ENCODE results near the gene ALPL. TPM values are rescaled to one million over a fixed set of nuclear protein-coding genes. Genes with fewer than 3 reads are reported as not detected.

The ALPL gene
- total RNA-seq, 1 donor from 2014 or later, result 1.0 TPM

- H3K4me3 ChIP-seq (ENCODE audit: low read length in 3 of 3), result no peak overlapping the region
- H3K27me3 ChIP-seq (ENCODE audit: control insufficient read depth in 3 of 3, insufficient read depth in 3 of 3, low read length in 3 of 3), result peaks cover 14 to 45% (median 32%) of the 10 kb centered on the region in 3 donors
- H3K9ac ChIP-seq (ENCODE audit: low read depth in 1 of 3, low read length in 3 of 3), result no peak overlapping the region
- H3K9me3 ChIP-seq (ENCODE audit: control insufficient read depth in 3 of 3, low read length in 3 of 3), result no peaks in the 10 kb centered on the region
- no peak overlapping the region for H3K27ac ChIP-seq (ENCODE audit: low read depth, low read length)
- no peaks in the 10 kb centered on the region for H3K4me1 ChIP-seq (ENCODE audit: control insufficient read depth in 3 of 3, insufficient read depth in 3 of 3, low read length in 3 of 3)
- H3K36me3 ChIP-seq (ENCODE audit: control insufficient read depth in 3 of 3, insufficient read depth in 3 of 3, low read length in 3 of 3), result no peaks in the 10 kb centered on the region
These were observed 94.2 kb downstream of the ALPL start for GRCh38 chr1:21603177-21604138.

GRCh38 chr1:21604208-21604957 is 95.2 kb downstream of the ALPL start:
- H3K9ac ChIP-seq (ENCODE audit: low read depth in 1 of 3, low read length in 3 of 3), result no peak overlapping the region

GRCh38 chr1:21605012-21605715 is 95.9 kb downstream of the ALPL start:
- Histone ChIP-seq H3K4me3 (ENCODE audit: low read length in 3 of 3) (no peak overlapping the region), H3K9ac (ENCODE audit: low read depth in 1 of 3, low read length in 3 of 3) (no peak overlapping the region), H3K27me3 (ENCODE audit: control insufficient read depth in 3 of 3, insufficient read depth in 3 of 3, low read length in 3 of 3) (peaks cover 14 to 33% (median 20%) of the 10 kb centered on the region in 3 donors), H3K9me3 (ENCODE audit: control insufficient read depth in 3 of 3, low read length in 3 of 3) (no peaks in the 10 kb centered on the region), H3K36me3 (ENCODE audit: control insufficient read depth in 3 of 3, insufficient read depth in 3 of 3, low read length in 3 of 3) (no peaks in the 10 kb centered on the region), H3K4me1 (ENCODE audit: control insufficient read depth in 3 of 3, insufficient read depth in 3 of 3, low read length in 3 of 3) (no peaks in the 10 kb centered on the region), H3K27ac (ENCODE audit: low read depth, low read length) (no peak overlapping the region)

More at GRCh38 chr1:21604208-21604957, 95.2 kb downstream of the ALPL start:
- H3K4me3 ChIP-seq (ENCODE audit: low read length in 3 of 3), result no peak overlapping the region
- H3K27me3 ChIP-seq (ENCODE audit: control insufficient read depth in 3 of 3, insufficient read depth in 3 of 3, low read length in 3 of 3), result peaks cover 14 to 36% (median 26%) of the 10 kb centered on the region in 3 donors
- H3K4me1 ChIP-seq (ENCODE audit: control insufficient read depth in 3 of 3, insufficient read depth in 3 of 3, low read length in 3 of 3), result no peaks in the 10 kb centered on the region
- no peaks in the 10 kb centered on the region for H3K36me3 ChIP-seq (ENCODE audit: control insufficient read depth in 3 of 3, insufficient read depth in 3 of 3, low read length in 3 of 3)
- H3K27ac ChIP-seq (ENCODE audit: low read depth, low read length), result no peak overlapping the region
- H3K9me3 ChIP-seq (ENCODE audit: control insufficient read depth in 3 of 3, low read length in 3 of 3), result no peaks in the 10 kb centered on the region

- H3K9me3 ChIP-seq (ENCODE audit: control insufficient read depth in 3 of 3, low read length in 3 of 3), result no peaks in the 10 kb centered on the region
These were observed 96.9 kb downstream of the ALPL start for GRCh38 chr1:21605964-21606705.

GRCh38 chr1:21607549-21608529 is 98.6 kb downstream of the ALPL start:
- H3K9me3 ChIP-seq (ENCODE audit: control insufficient read depth in 3 of 3, low read length in 3 of 3), result no peaks in the 10 kb centered on the region
- H3K36me3 ChIP-seq (ENCODE audit: control insufficient read depth in 3 of 3, insufficient read depth in 3 of 3, low read length in 3 of 3), result no peaks in the 10 kb centered on the region
- H3K9ac ChIP-seq (ENCODE audit: low read depth in 1 of 3, low read length in 3 of 3), result no peak overlapping the region
- H3K4me3 ChIP-seq (ENCODE audit: low read length in 3 of 3), result no peak overlapping the region
- H3K27me3 ChIP-seq (ENCODE audit: control insufficient read depth in 3 of 3, insufficient read depth in 3 of 3, low read length in 3 of 3), result peaks cover 5 to 27% (median 10%) of the 10 kb centered on the region in 3 donors
- no peaks in the 10 kb centered on the region for H3K4me1 ChIP-seq (ENCODE audit: control insufficient read depth in 3 of 3, insufficient read depth in 3 of 3, low read length in 3 of 3)
- no peak overlapping the region for H3K27ac ChIP-seq (ENCODE audit: low read depth, low read length)

More at GRCh38 chr1:21605964-21606705, 96.9 kb downstream of the ALPL start:
- no peaks in the 10 kb centered on the region for H3K4me1 ChIP-seq (ENCODE audit: control insufficient read depth in 3 of 3, insufficient read depth in 3 of 3, low read length in 3 of 3)
- H3K27me3 ChIP-seq (ENCODE audit: control insufficient read depth in 3 of 3, insufficient read depth in 3 of 3, low read length in 3 of 3), result peaks cover 14 to 32% (median 19%) of the 10 kb centered on the region in 3 donors
- H3K4me3 ChIP-seq (ENCODE audit: low read length in 3 of 3), result no peak overlapping the region
- no peak overlapping the region for H3K9ac ChIP-seq (ENCODE audit: low read depth in 1 of 3, low read length in 3 of 3)
- no peak overlapping the region for H3K27ac ChIP-seq (ENCODE audit: low read depth, low read length)
- H3K36me3 ChIP-seq (ENCODE audit: control insufficient read depth in 3 of 3, insufficient read depth in 3 of 3, low read length in 3 of 3), result no peaks in the 10 kb centered on the region

GRCh38 chr1:21608798-21609197 is 99.6 kb downstream of the ALPL start:
- Histone ChIP-seq H3K9ac (ENCODE audit: low read depth in 1 of 3, low read length in 3 of 3) (no peak overlapping the region), H3K36me3 (ENCODE audit: control insufficient read depth in 3 of 3, insufficient read depth in 3 of 3, low read length in 3 of 3) (no peaks in the 10 kb centered on the region), H3K27me3 (ENCODE audit: control insufficient read depth in 3 of 3, insufficient read depth in 3 of 3, low read length in 3 of 3) (peaks cover 5 to 29% (median 10%) of the 10 kb centered on the region in 3 donors), H3K27ac (ENCODE audit: low read depth, low read length) (no peak overlapping the region), H3K4me1 (ENCODE audit: control insufficient read depth in 3 of 3, insufficient read depth in 3 of 3, low read length in 3 of 3) (no peaks in the 10 kb centered on the region), H3K4me3 (ENCODE audit: low read length in 3 of 3) (no peak overlapping the region), H3K9me3 (ENCODE audit: control insufficient read depth in 3 of 3, low read length in 3 of 3) (no peaks in the 10 kb centered on the region)

- Histone ChIP-seq H3K4me1 (ENCODE audit: control insufficient read depth in 3 of 3, insufficient read depth in 3 of 3, low read length in 3 of 3) (no peaks in the 10 kb centered on the region), H3K9me3 (ENCODE audit: control insufficient read depth in 3 of 3, low read length in 3 of 3) (no peaks in the 10 kb centered on the region), H3K4me3 (ENCODE audit: low read length in 3 of 3) (no peak overlapping the region), H3K9ac (ENCODE audit: low read depth in 1 of 3, low read length in 3 of 3) (no peak overlapping the region), H3K27ac (ENCODE audit: low read depth, low read length) (no peak overlapping the region), H3K36me3 (ENCODE audit: control insufficient read depth in 3 of 3, insufficient read depth in 3 of 3, low read length in 3 of 3) (no peaks in the 10 kb centered on the region), H3K27me3 (ENCODE audit: control insufficient read depth in 3 of 3, insufficient read depth in 3 of 3, low read length in 3 of 3) (peaks cover 5 to 28% (median 10%) of the 10 kb centered on the region in 3 donors)
These were observed 100.8 kb downstream of the ALPL start for GRCh38 chr1:21610027-21610426.

- Histone ChIP-seq H3K4me1 (ENCODE audit: control insufficient read depth in 3 of 3, insufficient read depth in 3 of 3, low read length in 3 of 3) (no peaks in the 10 kb centered on the region), H3K36me3 (ENCODE audit: control insufficient read depth in 3 of 3, insufficient read depth in 3 of 3, low read length in 3 of 3) (no peaks in the 10 kb centered on the region), H3K27ac (ENCODE audit: low read depth, low read length) (no peak overlapping the region), H3K4me3 (ENCODE audit: low read length in 3 of 3) (no peak overlapping the region), H3K9me3 (ENCODE audit: control insufficient read depth in 3 of 3, low read length in 3 of 3) (no peaks in the 10 kb centered on the region), H3K9ac (ENCODE audit: low read depth in 1 of 3, low read length in 3 of 3) (no peak overlapping the region), H3K27me3 (ENCODE audit: control insufficient read depth in 3 of 3, insufficient read depth in 3 of 3, low read length in 3 of 3) (peaks cover 5 to 26% (median 10%) of the 10 kb centered on the region in 3 donors)
These were observed 102.0 kb downstream of the ALPL start for GRCh38 chr1:21610989-21611785.

All from skeletal muscle tissue (tissue), 4 donors.